ENCODE results near the gene CDPF1. TPM values are rescaled to one million over a fixed set of nuclear protein-coding genes. Genes with fewer than 3 reads are reported as not detected.

Gene CDPF1
- total and polyA plus RNA-seq, 2 of the 4 experiments (the other 2 are of a cell fraction): 11.5 to 14.5 TPM

GRCh38 chr22:46288846-46289243 lies 38.8 kb upstream of the CDPF1 start:
- Histone ChIP-seq H4K8ac (ENCODE audit: low read depth in 2 of 2, low read length in 2 of 2) (no peak overlapping the region), H3K27ac (ENCODE audit: insufficient read depth, low read length) (no peak overlapping the region), H2BK120ac (ENCODE audit: low read depth, low read length) (no peak overlapping the region), H3K14ac (replicated peaks; ENCODE audit: low read depth, low read length) (no peak overlapping the region), H4K5ac (ENCODE audit: low read depth, low read length) (no peak overlapping the region), H2AK5ac (ENCODE audit: low read depth, low read length) (no peak overlapping the region), H3K27me3 (ENCODE audit: control insufficient read depth, insufficient read depth, low read length) (no peaks in the 10 kb centered on the region), H2AFZ (replicated peaks; ENCODE audit: low read length, poor library complexity) (no peak overlapping the region), H4K91ac (ENCODE audit: insufficient read depth, low read depth, low read length) (no peak overlapping the region), H3K79me1 (ENCODE audit: low read depth in 1 of 2, low read length in 2 of 2) (no peaks in the 10 kb centered on the region), H3K9me1 (ENCODE audit: insufficient read depth, low read length) (0 out of 2 replicates have a peak, but pooled peaks cover 6% of the 10 kb centered on the region), H2BK5ac (ENCODE audit: low read depth, low read length, poor library complexity, severe bottlenecking) (no peak overlapping the region), H3K9ac (ENCODE audit: low read depth, low read length) (no peak overlapping the region), H3K36me3 (ENCODE audit: control insufficient read depth, insufficient read depth, low read length) (peaks cover 63% of the 10 kb centered on the region), H3K18ac (ENCODE audit: low read depth, low read length) (no peak overlapping the region), H3K9me3 (ENCODE audit: control insufficient read depth, insufficient read depth, low read length) (no peaks in the 10 kb centered on the region), H4K20me1 (ENCODE audit: insufficient read depth, low read length) (no peaks in the 10 kb centered on the region), H3K4me1 (ENCODE audit: control insufficient read depth, insufficient read depth, low read length) (no peaks in the 10 kb centered on the region), H2AK9ac (replicated peaks; ENCODE audit: low read depth, low read length, poor library complexity) (no peak overlapping the region), H3K4ac (ENCODE audit: low read depth, low read length) (no peak overlapping the region), H2BK20ac (ENCODE audit: low read depth, low read length) (no peak overlapping the region), H3K4me2 (ENCODE audit: low read depth, low read length) (no peak overlapping the region), H3K4me3 (ENCODE audit: insufficient read depth, low read depth, low read length) (no peak overlapping the region), H3K56ac (ENCODE audit: extremely low read depth, insufficient read depth, low read length) (no peak overlapping the region), H2BK15ac (ENCODE audit: low read depth, low read length) (no peak overlapping the region), H3K23ac (ENCODE audit: low read depth, low read length) (no peak overlapping the region)
- ChIA-PET CTCF (no interaction called here), POLR2A (ENCODE audit: unreplicated experiment) (no interaction called here)
- dilution Hi-C loops (cut with HindIII; ENCODE audit: low sequenced_read_pairs, unreplicated experiment): no loop called here
- BruUV-seq (replicated peaks): no TSS peak
- no peak for ATAC-seq (ENCODE audit: low read depth)
- in situ Hi-C loops (cut with MboI; ENCODE audit: low sequenced_read_pairs): no loop called here
- DNase-seq: no peak
- WGBS, 2 experiments (ENCODE audit: extremely low coverage in 2 of 2, insufficient read length in 1 of 2): 75% methylated on average over 4 of the region's 7 CpGs; no CpG with 5 or more reads in 1 of the 2 experiments
- TF ChIP-seq MAFK (IDR thresholded peaks at IDR 0.05; ENCODE audit: low read depth, low read length) (no peak), ELK1 (IDR thresholded peaks at IDR 0.05; ENCODE audit: borderline replicate concordance, low read depth, low read length) (no peak), MXI1 (IDR thresholded peaks at IDR 0.05; ENCODE audit: borderline replicate concordance, low read depth, low read length) (no peak), CHD1 (IDR thresholded peaks at IDR 0.05; ENCODE audit: low read depth, low read length) (no peak), FOS (IDR thresholded peaks at IDR 0.05; ENCODE audit: low read depth, low read length) (no peak), RFX5 (IDR thresholded peaks at IDR 0.05; ENCODE audit: low read depth, low read length) (no peak), POLR2A (IDR thresholded peaks at IDR 0.05; ENCODE audit: low read depth, low read length) (no peak), BHLHE40 (IDR thresholded peaks at IDR 0.05; ENCODE audit: low read depth, low read length) (no peak), CEBPB (IDR thresholded peaks at IDR 0.05; ENCODE audit: low read depth, low read length) (no peak), SMC3 (IDR thresholded peaks at IDR 0.05; ENCODE audit: low read depth, low read length) (no peak), RAD21 (IDR thresholded peaks at IDR 0.05; ENCODE audit: low read length) (no peak), USF2 (IDR thresholded peaks at IDR 0.05; ENCODE audit: low read depth, low read length) (no peak), CTCF (conservative IDR thresholded peaks at IDR 0.05; ENCODE audit: low read depth, low read length) (no peak), RCOR1 (IDR thresholded peaks at IDR 0.05; ENCODE audit: insufficient replicate concordance, low read length) (no peak)
- intact Hi-C loops (cut with micrococcal nuclease): no loop called here
